Measurements from ENCODE around the gene MMP10.

DNA sequence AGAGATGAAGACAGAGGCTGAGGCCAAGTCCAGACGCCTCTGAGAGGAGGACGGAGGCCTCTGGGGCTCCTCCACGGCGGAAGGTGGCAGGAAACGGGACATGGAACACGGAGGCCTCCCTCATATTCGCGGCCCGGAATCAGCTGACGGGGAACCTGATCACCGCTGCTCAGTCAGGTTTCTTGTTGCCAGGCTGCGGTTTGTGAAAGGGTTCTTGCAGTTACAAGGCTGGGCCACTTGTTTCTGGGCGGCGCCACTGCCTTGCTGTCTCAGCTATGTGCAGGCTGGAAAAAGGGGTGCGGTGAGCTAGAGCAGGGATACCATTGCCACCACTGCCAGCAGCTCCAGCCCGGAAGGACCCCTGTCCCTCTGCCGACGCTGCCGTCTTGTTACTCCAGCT lies 27.5 kb upstream of the MMP10 start:
- peak; percentile 19 to 57 for TF ChIP-seq CTCF (IDR thresholded peaks at IDR 0.05; ENCODE audit: extremely low read depth in 1 of 2, insufficient read depth in 1 of 2, low read depth in 1 of 2, low read length in 2 of 2)
- TF ChIP-seq POLR2AphosphoS5 (IDR thresholded peaks at IDR 0.05; ENCODE audit: insufficient read depth, low read depth, low read length) = no peak

All from endothelial cell of umbilical vein (primary cell).